HEK293T (cell line): ENCODE measurements around the gene PRB2.

Experiments
- BHLHE40 ChIP-seq: fragments of 450-650 bp; IDR thresholded peaks from 2 replicates; pipeline ENCODE4 v1.6.1; 2016; ENCODE audit warnings: mild to moderate bottlenecking, moderate library complexity, borderline replicate concordance
- FOXA1 ChIP-seq: fragments of 450-650 bp; IDR thresholded peaks from 2 replicates; pipeline ENCODE4 v1.6.1; 2016; ENCODE audit warnings: mild to moderate bottlenecking
- FOXK2 ChIP-seq: fragments of 450-650 bp; IDR thresholded peaks from 2 replicates; pipeline ENCODE4 v1.6.1; 2016; ENCODE audit warnings: mild to moderate bottlenecking
- FOXM1 ChIP-seq: fragments of 450-650 bp; IDR thresholded peaks from 2 replicates; pipeline ENCODE4 v1.6.1; 2017; ENCODE audit warnings: mild to moderate bottlenecking, borderline replicate concordance
- NFRKB ChIP-seq: fragments of 450-650 bp; IDR thresholded peaks from 2 replicates; pipeline ENCODE4 v1.6.1; 2016; ENCODE audit warnings: mild to moderate bottlenecking, moderate library complexity
- SP1 ChIP-seq: fragments of 450-650 bp; IDR thresholded peaks from 2 replicates; pipeline ENCODE4 v1.6.1; 2017
- SUZ12 ChIP-seq: fragments of 450-650 bp; IDR thresholded peaks from 2 replicates; pipeline ENCODE4 v1.6.1; 2016; ENCODE audit warnings: mild to moderate bottlenecking
- TARDBP ChIP-seq: fragments of 450-650 bp; IDR thresholded peaks from 2 replicates; pipeline ENCODE4 v1.6.1; 2016
- TF ChIP-seq, protein P1 (sequence below): fragments of 450-650 bp; IDR thresholded peaks from 2 replicates; pipeline ENCODE4 v1.6.1; 2016

DNA sequence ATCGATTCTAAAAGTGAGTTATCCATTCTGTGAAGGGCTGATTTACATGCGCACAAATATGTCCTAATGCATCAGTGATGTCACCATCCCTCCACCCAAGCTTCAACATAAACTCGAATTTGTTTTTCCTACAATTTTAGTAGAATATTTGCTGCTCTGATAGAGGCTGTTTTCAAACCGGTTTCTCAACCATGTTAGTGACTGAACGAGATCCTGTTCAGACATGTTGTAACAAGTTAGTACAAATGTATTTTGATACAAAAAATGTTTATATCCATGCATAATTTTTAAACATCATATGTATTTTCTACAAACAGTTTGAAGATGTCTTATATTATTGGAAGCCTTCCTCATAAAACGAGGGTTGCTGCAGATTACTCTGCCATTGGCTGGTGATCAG lies 12.7 kb upstream of the PRB2 start:
- TF ChIP-seq TARDBP (no peak), SP1 (no peak), FOXM1 (no peak), FOXK2 (no peak), BHLHE40 (no peak), NFRKB (no peak), SUZ12 (no peak), FOXA1 (no peak)
- TF ChIP-seq, protein P1, sequence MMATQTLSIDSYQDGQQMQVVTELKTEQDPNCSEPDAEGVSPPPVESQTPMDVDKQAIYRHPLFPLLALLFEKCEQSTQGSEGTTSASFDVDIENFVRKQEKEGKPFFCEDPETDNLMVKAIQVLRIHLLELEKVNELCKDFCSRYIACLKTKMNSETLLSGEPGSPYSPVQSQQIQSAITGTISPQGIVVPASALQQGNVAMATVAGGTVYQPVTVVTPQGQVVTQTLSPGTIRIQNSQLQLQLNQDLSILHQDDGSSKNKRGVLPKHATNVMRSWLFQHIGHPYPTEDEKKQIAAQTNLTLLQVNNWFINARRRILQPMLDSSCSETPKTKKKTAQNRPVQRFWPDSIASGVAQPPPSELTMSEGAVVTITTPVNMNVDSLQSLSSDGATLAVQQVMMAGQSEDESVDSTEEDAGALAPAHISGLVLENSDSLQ, result no peak
